ENCODE results near the gene BMP5.

BMP5 gene

GRCh38 chr6:55811074-55811473 lies 64.3 kb downstream of the BMP5 start:
- no peak for DNase-seq (ENCODE audit: low spot score)

GRCh38 chr6:55802259-55802658 lies 73.1 kb downstream of the BMP5 start:
- no peak for DNase-seq (ENCODE audit: low spot score)

- no peak for DNase-seq (ENCODE audit: low spot score)
These were observed 76.8 kb downstream of the BMP5 start for GRCh38 chr6:55798571-55798970.

GRCh38 chr6:55794136-55794812 lies 81.1 kb downstream of the BMP5 start:
- no peak for DNase-seq (ENCODE audit: low spot score)

GRCh38 chr6:55785273-55785672 lies 90.1 kb downstream of the BMP5 start:
- no peak for DNase-seq (ENCODE audit: low spot score)

- DNase-seq (ENCODE audit: low spot score) = no peak
These were observed 93.1 kb downstream of the BMP5 start for GRCh38 chr6:55782275-55782674.

GRCh38 chr6:55778705-55779104 lies 96.7 kb downstream of the BMP5 start:
- DNase-seq (ENCODE audit: low spot score) = no peak

GRCh38 chr6:55777469-55777868 lies 97.9 kb downstream of the BMP5 start:
- DNase-seq (ENCODE audit: low spot score) = no peak

- DNase-seq (ENCODE audit: low spot score) = no peak
These were observed 99.3 kb downstream of the BMP5 start for GRCh38 chr6:55776113-55776512.

- DNase-seq (ENCODE audit: low spot score) = no peak
These were observed 100.4 kb downstream of the BMP5 start for GRCh38 chr6:55775029-55775318.

- no peak for DNase-seq (ENCODE audit: low spot score)
These were observed 100.9 kb downstream of the BMP5 start for GRCh38 chr6:55774286-55775028.

- DNase-seq (ENCODE audit: low spot score) = no peak
These were observed 101.7 kb downstream of the BMP5 start for GRCh38 chr6:55773620-55774216.

- no peak for DNase-seq (ENCODE audit: low spot score)
These were observed 102.7 kb downstream of the BMP5 start for GRCh38 chr6:55772730-55773129.

GRCh38 chr6:55759536-55759935 lies 115.9 kb downstream of the BMP5 start:
- no peak for DNase-seq (ENCODE audit: low spot score)

- no peak for DNase-seq (ENCODE audit: low spot score)
These were observed 117.0 kb downstream of the BMP5 start for GRCh38 chr6:55758156-55758937.

GRCh38 chr6:55756531-55757031 lies 118.8 kb downstream of the BMP5 start:
- no peak for DNase-seq (ENCODE audit: low spot score)

GRCh38 chr6:55748880-55749279 lies 126.5 kb downstream of the BMP5 start:
- DNase-seq (ENCODE audit: low spot score) = no peak

- no peak for DNase-seq (ENCODE audit: low spot score)
These were observed 128.9 kb downstream of the BMP5 start for GRCh38 chr6:55746473-55746872.

- no peak for DNase-seq (ENCODE audit: low spot score)
These were observed 141.1 kb downstream of the BMP5 start for GRCh38 chr6:55734256-55734655.

GRCh38 chr6:55729665-55730064 lies 145.7 kb downstream of the BMP5 start:
- DNase-seq (ENCODE audit: low spot score) = no peak

GRCh38 chr6:55726144-55726543 lies 149.2 kb downstream of the BMP5 start:
- DNase-seq (ENCODE audit: low spot score) = no peak

- DNase-seq (ENCODE audit: low spot score) = no peak
These were observed 160.6 kb downstream of the BMP5 start for GRCh38 chr6:55714831-55715230.

- DNase-seq (ENCODE audit: low spot score) = peak; percentile 79
These were observed 162.0 kb downstream of the BMP5 start for GRCh38 chr6:55713436-55713835.

Data from SW480 (cell line).